K562 (cell line): ENCODE data around the gene SURF6. TPM values are rescaled to one million over a fixed set of nuclear protein-coding genes. Genes with fewer than 3 reads are reported as not detected.
A peak's percentile ranks its signal among the peaks of the same experiment; 100 is the strongest.

ENCODE experiments used
- BCOR ChIP-seq: fragments of 450-650 bp; IDR thresholded peaks from 2 replicates; pipeline ENCODE4 v1.6.1; 2016
- CBX1 ChIP-seq: sonication (generic); IDR thresholded peaks from 2 replicates; pipeline ENCODE4 v1.6.1; 2016; ENCODE audit warnings: antibody characterized with exemption, low read depth, mild to moderate bottlenecking
- GTF2E2 ChIP-seq: fragments of 200-800 bp; sonication (Bioruptor generic); IDR thresholded peaks from 2 replicates; pipeline ENCODE4 v1.6.1; 2016; ENCODE audit warnings: missing genetic modification characterization, missing compliant biosample characterization
- HNRNPL ChIP-seq: fragments of 200-400 bp; formaldehyde crosslinking; IDR thresholded peaks from 2 replicates; pipeline ENCODE4 v1.6.1; 2017; ENCODE audit warnings: low read depth, mild to moderate bottlenecking, low read length
- HSF4 ChIP-seq: fragments of 250-450 bp; sonication (Bioruptor Pico); IDR thresholded peaks from 2 replicates; pipeline ENCODE4 v2.1.2; 2022; ENCODE audit warnings: mild to moderate bottlenecking, moderate library complexity, borderline replicate concordance
- MBD2 ChIP-seq: sonication (generic); IDR thresholded peaks from 2 replicates; pipeline ENCODE4 v1.6.1; 2016; ENCODE audit warnings: low read depth, borderline replicate concordance
- MTF1 ChIP-seq: fragments of 250-450 bp; sonication (Bioruptor Pico); IDR thresholded peaks from 2 replicates; pipeline ENCODE4 v1.9.0; 2021; ENCODE audit warnings: moderate library complexity, mild to moderate bottlenecking, inconsistent platforms, borderline replicate concordance
- NCOA2 ChIP-seq, 2 experiments: fragments of 450-650 bp; IDR thresholded peaks; 2 replicates each; pipeline ENCODE4 v1.6.1; 2018; ENCODE audit warnings: mild to moderate bottlenecking in 2 of 2, moderate library complexity in 1 of 2; ENCODE audit not compliant: partially characterized antibody in 2 of 2
- NCOA4 ChIP-seq: fragments of 450-650 bp; IDR thresholded peaks from 2 replicates; pipeline ENCODE4 v1.6.1; 2018; ENCODE audit warnings: mild to moderate bottlenecking; ENCODE audit not compliant: partially characterized antibody
- RBM39 ChIP-seq: fragments of 200-400 bp; formaldehyde crosslinking; optimal IDR thresholded peaks from 2 replicates; pipeline ENCODE3; 2018; ENCODE audit warnings: low read depth, low read length
- SMARCA5 ChIP-seq: fragments of 450-650 bp; IDR thresholded peaks from 2 replicates; pipeline ENCODE4 v1.6.1; 2016
- TAL1 ChIP-seq: fragments of 450-650 bp; IDR thresholded peaks from 2 replicates; pipeline ENCODE4 v1.6.1; 2016; ENCODE audit warnings: mild to moderate bottlenecking
- ZNF212 ChIP-seq: fragments of 450-650 bp; formaldehyde crosslinking; IDR thresholded peaks from 2 replicates; pipeline ENCODE4 v1.4.0; 2020; ENCODE audit warnings: mild to moderate bottlenecking
- polyA plus RNA-seq, 8 experiments: library from polyadenylated mRNA; depleted of rRNA in 4 of 8; stranded (reverse) in 5 of 8; unstranded in 3 of 8; fragments of >200 nt; fragmentation: Nextera tagmentation in 2 of 8; fragmentation: Illumina TruSeq in 1 of 8; extraction: Ambion mirVana in 2 of 8; extraction: Trizol in 1 of 8; gene quantifications; 2 replicates each; pipeline versions ENCODE4 v1.2.1 to v1.2.3, GENCODE V29; 2011 to 2014; ENCODE audit warnings: inconsistent platforms in 1 of 8, missing spikeins in 1 of 8
- total RNA-seq, 7 experiments: library from RNA; depleted of rRNA in 6 of 7; stranded (reverse); fragments of >200 nt in 6 of 7; fragmentation: Illumina TruSeq in 2 of 7; extraction: Trizol in 2 of 7; gene quantifications; 2 replicates each; pipeline versions ENCODE4 v1.2.1 to v1.2.3, GENCODE V29; 2011 to 2021; ENCODE audit warnings: low replicate concordance in 1 of 7
- TF ChIP-seq, protein P1 (sequence below), 2 experiments: fragments of 450-650 bp; formaldehyde crosslinking in 1 of 2; IDR thresholded peaks; 2 replicates each; pipeline versions ENCODE4 v1.4.0 to v1.6.1; 2014 to 2020; ENCODE audit warnings: mild to moderate bottlenecking in 2 of 2, borderline replicate concordance in 1 of 2, low read depth in 1 of 2
- TF ChIP-seq, protein P2 (sequence below): fragments of 150-350 bp; IDR thresholded peaks from 2 replicates; pipeline ENCODE4 v1.6.1; 2014; ENCODE audit warnings: low read depth, mild to moderate bottlenecking, low read length, borderline replicate concordance
- TF ChIP-seq, protein P3 (sequence below): IDR thresholded peaks from 2 replicates; pipeline ENCODE4 v1.6.1; 2011; ENCODE audit not compliant: insufficient read length; ENCODE audit errors: extremely low read depth

Gene SURF6
- total and polyA plus RNA-seq, 9 of the 15 experiments (the other 6 are each of a cell fraction or from before 2014, with no cell fraction given): 1.4 to 68.3 (median 14.7) TPM

DNA sequence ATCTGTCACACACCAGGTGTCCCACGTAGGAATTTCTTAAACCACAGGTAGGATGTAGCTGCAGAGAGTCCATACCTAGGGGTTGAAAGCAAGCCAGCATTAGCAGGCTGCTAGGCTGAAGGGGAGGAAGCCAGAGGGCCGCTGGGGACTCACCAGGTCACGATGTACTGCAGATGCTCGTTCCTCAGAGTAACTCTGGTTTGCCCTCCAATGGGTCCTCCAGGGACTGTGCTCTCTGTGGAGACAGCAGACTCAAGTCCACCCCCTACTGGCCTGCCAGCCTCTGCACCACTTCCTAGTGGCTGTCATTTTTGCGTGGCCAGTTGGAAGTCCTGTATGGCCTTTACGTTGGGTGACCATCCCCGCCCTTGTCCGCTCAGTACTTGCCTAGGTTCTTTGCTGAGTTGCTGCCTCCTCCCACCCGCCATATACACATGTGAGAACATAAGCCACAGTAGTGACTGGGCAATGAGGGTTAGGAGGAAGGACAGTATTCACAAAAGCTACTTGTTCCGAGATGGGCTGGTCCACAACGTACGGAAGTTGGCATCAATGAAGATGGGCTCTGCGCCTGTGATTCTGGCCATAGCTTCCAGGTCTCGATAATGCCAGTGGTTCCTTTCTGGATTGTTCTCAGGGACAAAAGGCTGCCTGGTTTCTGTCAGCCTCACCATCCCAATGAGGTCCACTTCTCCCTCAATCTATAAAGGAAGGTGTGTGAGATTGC lies 16.1 kb upstream of the SURF6 start (continued):
- TF ChIP-seq, protein P1, sequence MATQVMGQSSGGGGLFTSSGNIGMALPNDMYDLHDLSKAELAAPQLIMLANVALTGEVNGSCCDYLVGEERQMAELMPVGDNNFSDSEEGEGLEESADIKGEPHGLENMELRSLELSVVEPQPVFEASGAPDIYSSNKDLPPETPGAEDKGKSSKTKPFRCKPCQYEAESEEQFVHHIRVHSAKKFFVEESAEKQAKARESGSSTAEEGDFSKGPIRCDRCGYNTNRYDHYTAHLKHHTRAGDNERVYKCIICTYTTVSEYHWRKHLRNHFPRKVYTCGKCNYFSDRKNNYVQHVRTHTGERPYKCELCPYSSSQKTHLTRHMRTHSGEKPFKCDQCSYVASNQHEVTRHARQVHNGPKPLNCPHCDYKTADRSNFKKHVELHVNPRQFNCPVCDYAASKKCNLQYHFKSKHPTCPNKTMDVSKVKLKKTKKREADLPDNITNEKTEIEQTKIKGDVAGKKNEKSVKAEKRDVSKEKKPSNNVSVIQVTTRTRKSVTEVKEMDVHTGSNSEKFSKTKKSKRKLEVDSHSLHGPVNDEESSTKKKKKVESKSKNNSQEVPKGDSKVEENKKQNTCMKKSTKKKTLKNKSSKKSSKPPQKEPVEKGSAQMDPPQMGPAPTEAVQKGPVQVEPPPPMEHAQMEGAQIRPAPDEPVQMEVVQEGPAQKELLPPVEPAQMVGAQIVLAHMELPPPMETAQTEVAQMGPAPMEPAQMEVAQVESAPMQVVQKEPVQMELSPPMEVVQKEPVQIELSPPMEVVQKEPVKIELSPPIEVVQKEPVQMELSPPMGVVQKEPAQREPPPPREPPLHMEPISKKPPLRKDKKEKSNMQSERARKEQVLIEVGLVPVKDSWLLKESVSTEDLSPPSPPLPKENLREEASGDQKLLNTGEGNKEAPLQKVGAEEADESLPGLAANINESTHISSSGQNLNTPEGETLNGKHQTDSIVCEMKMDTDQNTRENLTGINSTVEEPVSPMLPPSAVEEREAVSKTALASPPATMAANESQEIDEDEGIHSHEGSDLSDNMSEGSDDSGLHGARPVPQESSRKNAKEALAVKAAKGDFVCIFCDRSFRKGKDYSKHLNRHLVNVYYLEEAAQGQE (IDR thresholded peaks at IDR 0.05; ENCODE audit: borderline replicate concordance): peak; percentile 33; the same call in 1 of the 2 replicates
- TF ChIP-seq, protein P1 (CRISPR knock-in tag; IDR thresholded peaks at IDR 0.05; ENCODE audit: low read depth): no peak
- no peak for TF ChIP-seq BCOR
- TF ChIP-seq, protein P2, sequence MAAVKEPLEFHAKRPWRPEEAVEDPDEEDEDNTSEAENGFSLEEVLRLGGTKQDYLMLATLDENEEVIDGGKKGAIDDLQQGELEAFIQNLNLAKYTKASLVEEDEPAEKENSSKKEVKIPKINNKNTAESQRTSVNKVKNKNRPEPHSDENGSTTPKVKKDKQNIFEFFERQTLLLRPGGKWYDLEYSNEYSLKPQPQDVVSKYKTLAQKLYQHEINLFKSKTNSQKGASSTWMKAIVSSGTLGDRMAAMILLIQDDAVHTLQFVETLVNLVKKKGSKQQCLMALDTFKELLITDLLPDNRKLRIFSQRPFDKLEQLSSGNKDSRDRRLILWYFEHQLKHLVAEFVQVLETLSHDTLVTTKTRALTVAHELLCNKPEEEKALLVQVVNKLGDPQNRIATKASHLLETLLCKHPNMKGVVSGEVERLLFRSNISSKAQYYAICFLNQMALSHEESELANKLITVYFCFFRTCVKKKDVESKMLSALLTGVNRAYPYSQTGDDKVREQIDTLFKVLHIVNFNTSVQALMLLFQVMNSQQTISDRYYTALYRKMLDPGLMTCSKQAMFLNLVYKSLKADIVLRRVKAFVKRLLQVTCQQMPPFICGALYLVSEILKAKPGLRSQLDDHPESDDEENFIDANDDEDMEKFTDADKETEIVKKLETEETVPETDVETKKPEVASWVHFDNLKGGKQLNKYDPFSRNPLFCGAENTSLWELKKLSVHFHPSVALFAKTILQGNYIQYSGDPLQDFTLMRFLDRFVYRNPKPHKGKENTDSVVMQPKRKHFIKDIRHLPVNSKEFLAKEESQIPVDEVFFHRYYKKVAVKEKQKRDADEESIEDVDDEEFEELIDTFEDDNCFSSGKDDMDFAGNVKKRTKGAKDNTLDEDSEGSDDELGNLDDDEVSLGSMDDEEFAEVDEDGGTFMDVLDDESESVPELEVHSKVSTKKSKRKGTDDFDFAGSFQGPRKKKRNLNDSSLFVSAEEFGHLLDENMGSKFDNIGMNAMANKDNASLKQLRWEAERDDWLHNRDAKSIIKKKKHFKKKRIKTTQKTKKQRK: no peak
- no peak for TF ChIP-seq NCOA2 (IDR thresholded peaks at IDR 0.05; ENCODE audit: partially characterized antibody in 2 of 2)
- no peak for TF ChIP-seq HSF4 (CRISPR knock-in tag)
- TF ChIP-seq, protein P3, sequence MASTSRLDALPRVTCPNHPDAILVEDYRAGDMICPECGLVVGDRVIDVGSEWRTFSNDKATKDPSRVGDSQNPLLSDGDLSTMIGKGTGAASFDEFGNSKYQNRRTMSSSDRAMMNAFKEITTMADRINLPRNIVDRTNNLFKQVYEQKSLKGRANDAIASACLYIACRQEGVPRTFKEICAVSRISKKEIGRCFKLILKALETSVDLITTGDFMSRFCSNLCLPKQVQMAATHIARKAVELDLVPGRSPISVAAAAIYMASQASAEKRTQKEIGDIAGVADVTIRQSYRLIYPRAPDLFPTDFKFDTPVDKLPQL: no peak
- TF ChIP-seq ZNF212: no peak
- no peak for TF ChIP-seq NCOA4
- TF ChIP-seq CBX1: peak; percentile 84
- TF ChIP-seq TAL1: no peak
- no peak for TF ChIP-seq MTF1
- TF ChIP-seq SMARCA5: no peak
- TF ChIP-seq GTF2E2 (tag): no peak
- no peak for TF ChIP-seq HNRNPL
- TF ChIP-seq RBM39: no peak
- 0 out of 2 replicates have a peak, but pooled peaks have one; percentile 31 for TF ChIP-seq MBD2
